Karpas-422 (cell line): ENCODE data around the gene TMEM269. TPM values are rescaled to one million over a fixed set of nuclear protein-coding genes. Genes with fewer than 3 reads are reported as not detected.

ENCODE experiments used
- DNase-seq: peaks from one replicate; pipeline ENCODE4 v3.0.0-alpha.2; 2015
- H2AFZ ChIP-seq: fragments of 200-600 bp; sonication (generic); 2 replicates; pipeline ENCODE4 v1.6.1; 2014; ENCODE audit warnings: antibody characterized with exemption, low read length, mixed read lengths
- H3K27ac ChIP-seq: fragments of 200-600 bp; sonication (generic); 2 replicates; pipeline ENCODE4 v1.5.1; 2014; ENCODE audit warnings: mild to moderate bottlenecking, low read length, moderate library complexity
- H3K27me3 ChIP-seq: fragments of 200-600 bp; sonication (generic); 2 replicates; pipeline ENCODE4 v1.6.1; 2014; ENCODE audit warnings: low read length, mixed read lengths
- H3K36me3 ChIP-seq: fragments of 200-600 bp; sonication (generic); 2 replicates; pipeline ENCODE4 v1.6.1; 2014; ENCODE audit warnings: low read length, mixed read lengths; ENCODE audit not compliant: insufficient read depth
- H3K4me1 ChIP-seq: fragments of 200-600 bp; sonication (generic); 2 replicates; pipeline ENCODE4 v1.6.1; 2014; ENCODE audit warnings: mild to moderate bottlenecking, low read length, mixed read lengths
- H3K4me2 ChIP-seq: fragments of 200-600 bp; sonication (generic); 2 replicates; pipeline ENCODE4 v1.6.1; 2014; ENCODE audit warnings: low read length, low read depth, mild to moderate bottlenecking; ENCODE audit not compliant: poor library complexity, severe bottlenecking
- H3K4me3 ChIP-seq: fragments of 200-600 bp; sonication (generic); 2 replicates; pipeline ENCODE4 v1.5.1; 2014; ENCODE audit warnings: mild to moderate bottlenecking, antibody characterized with exemption, low read length, mixed read lengths
- H3K79me2 ChIP-seq: fragments of 200-600 bp; sonication (generic); 2 replicates; pipeline ENCODE4 v1.6.1; 2014; ENCODE audit warnings: mild to moderate bottlenecking, low read length, mixed read lengths
- H3K9ac ChIP-seq: fragments of 200-600 bp; sonication (generic); 2 replicates; pipeline ENCODE4 v1.6.0; 2014; ENCODE audit warnings: low read length
- H3K9me2 ChIP-seq: fragments of 200-600 bp; sonication (generic), shearing (Covaris generic); replicated peaks from 2 replicates; pipeline ENCODE4 v1.6.0; 2014; ENCODE audit warnings: mild to moderate bottlenecking, low read length, moderate library complexity; ENCODE audit not compliant: insufficient read depth
- H3K9me3 ChIP-seq: fragments of 300-700, 200-600 bp; sonication (generic); 2 replicates; pipeline ENCODE4 v1.6.1; 2014; ENCODE audit warnings: low read length, mixed read lengths
- H4K20me1 ChIP-seq: fragments of 200-600 bp; sonication (generic); 2 replicates; pipeline ENCODE4 v1.6.1; 2014; ENCODE audit warnings: mild to moderate bottlenecking, antibody characterized with exemption, low read length, low read depth; ENCODE audit not compliant: insufficient read depth
- total RNA-seq: library from RNA; depleted of rRNA; stranded (reverse); fragments of >200 nt; shearing (Covaris generic); gene quantifications from 2 replicates; pipeline ENCODE4 v1.2.3, GENCODE V29; 2014; ENCODE audit warnings: low replicate concordance

Gene TMEM269
- total RNA-seq, 1 experiment from 2014 or later, result not detected

DNA sequence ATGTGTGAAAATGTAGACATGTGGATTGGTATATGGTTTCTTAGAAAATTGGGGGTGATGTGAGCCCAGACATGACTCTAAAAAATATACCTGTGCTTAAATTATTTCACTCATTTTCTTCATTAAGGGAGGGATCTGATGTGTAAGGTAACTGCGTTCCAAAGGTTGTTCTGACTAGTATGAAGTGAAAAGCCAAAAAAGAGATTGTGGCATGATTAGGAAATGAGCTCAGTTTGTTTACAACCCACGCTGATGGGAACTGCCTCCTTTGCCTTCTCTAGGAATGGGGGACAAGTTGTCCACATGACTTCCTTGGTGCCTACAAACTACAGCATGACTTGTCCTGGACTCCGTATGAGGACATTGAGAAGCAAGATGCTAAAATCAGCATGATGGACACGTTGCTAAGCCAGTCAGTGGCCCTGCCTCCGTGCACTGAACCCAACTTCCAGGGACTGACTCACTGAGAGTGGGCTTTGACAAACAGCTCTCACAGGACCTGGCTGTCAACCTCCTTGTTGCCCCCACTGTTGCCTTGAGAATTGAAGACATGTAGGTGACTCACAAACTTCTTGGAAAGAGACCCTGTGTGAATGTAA lies 9.8 kb upstream of the TMEM269 start:
- H3K9me2 ChIP-seq, result no peaks in the 10 kb centered on the region
- H3K27me3 ChIP-seq, result no peaks in the 10 kb centered on the region
- no peak for DNase-seq
- H3K4me2 ChIP-seq, result no peak overlapping the region
- no peak overlapping the region for H3K9ac ChIP-seq
- no peaks in the 10 kb centered on the region for H4K20me1 ChIP-seq
- H3K4me3 ChIP-seq, result no peak overlapping the region
- H3K9me3 ChIP-seq, result no peaks in the 10 kb centered on the region
- H3K79me2 ChIP-seq, result peaks cover 33% of the 10 kb centered on the region
- H3K27ac ChIP-seq, result no peak overlapping the region
- H3K36me3 ChIP-seq, result peaks cover 16% of the 10 kb centered on the region
- H3K4me1 ChIP-seq, result peaks cover 5% of the 10 kb centered on the region
- H2AFZ ChIP-seq, result no peak overlapping the region

DNA sequence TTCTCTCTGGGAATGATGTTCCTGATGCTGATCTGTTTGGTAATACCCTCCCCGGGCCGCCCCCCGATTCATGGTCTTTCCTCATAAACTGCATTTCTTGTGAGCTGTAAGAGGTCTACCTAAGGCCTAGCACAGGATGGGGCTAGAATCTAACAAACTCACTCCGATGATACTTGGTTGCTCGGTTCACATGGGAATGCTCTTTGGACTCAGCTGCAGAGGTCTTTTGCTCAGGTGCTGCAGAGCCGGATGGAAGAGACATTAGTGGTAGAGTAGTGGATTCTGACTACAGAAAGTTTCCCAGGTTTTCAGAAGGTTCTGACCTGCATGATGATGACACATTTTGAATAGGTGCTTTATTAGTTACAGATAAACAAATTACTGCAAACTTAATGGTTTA lies 8.3 kb upstream of the TMEM269 start:
- Histone ChIP-seq H3K27me3 (no peaks in the 10 kb centered on the region), H3K79me2 (peaks cover 18% of the 10 kb centered on the region), H3K9me3 (no peaks in the 10 kb centered on the region), H3K4me1 (no peaks in the 10 kb centered on the region), H3K4me3 (no peak overlapping the region), H3K9ac (no peak overlapping the region), H3K9me2 (no peaks in the 10 kb centered on the region), H2AFZ (no peak overlapping the region), H3K4me2 (no peak overlapping the region), H4K20me1 (no peaks in the 10 kb centered on the region), H3K36me3 (peaks cover 20% of the 10 kb centered on the region), H3K27ac (no peak overlapping the region)
- no peak for DNase-seq

- Histone ChIP-seq H3K4me3 (no peak overlapping the region), H3K27me3 (no peaks in the 10 kb centered on the region), H3K27ac (no peak overlapping the region), H3K79me2 (peaks cover 5% of the 10 kb centered on the region), H4K20me1 (no peaks in the 10 kb centered on the region), H3K9me3 (no peaks in the 10 kb centered on the region), H3K9ac (no peak overlapping the region), H2AFZ (no peak overlapping the region), H3K36me3 (peaks cover 20% of the 10 kb centered on the region), H3K4me1 (no peaks in the 10 kb centered on the region), H3K4me2 (no peak overlapping the region), H3K9me2 (no peaks in the 10 kb centered on the region)
- peak; percentile 80 for DNase-seq
Measured at GRCh38 chr1:42777852-42778251, 6.9 kb upstream of the TMEM269 start.

DNA sequence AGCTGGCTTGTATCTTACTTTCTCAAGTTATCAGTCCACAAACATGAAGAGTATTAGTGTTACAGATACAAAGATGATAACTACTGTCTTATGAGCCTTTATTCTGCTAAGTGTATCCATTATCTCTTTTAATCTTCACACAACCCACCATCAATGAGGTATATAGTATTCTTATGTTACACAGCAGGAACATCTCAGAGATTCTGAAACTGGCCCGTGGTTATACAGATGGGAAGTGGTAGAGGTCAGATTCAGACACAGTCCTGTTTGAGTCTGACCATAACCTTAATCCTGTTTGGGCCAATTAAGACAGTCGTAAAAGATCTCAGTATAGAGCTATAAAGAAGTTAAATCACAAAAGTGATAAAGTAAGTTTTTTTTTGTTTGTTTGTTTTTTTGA lies 5.1 kb upstream of the TMEM269 start:
- no peaks in the 10 kb centered on the region for H3K9me3 ChIP-seq
- no peak for DNase-seq
- no peaks in the 10 kb centered on the region for H3K27me3 ChIP-seq
- no peaks in the 10 kb centered on the region for H3K9me2 ChIP-seq
- no peak overlapping the region for H2AFZ ChIP-seq
- H3K9ac ChIP-seq, result no peak overlapping the region
- no peaks in the 10 kb centered on the region for H3K4me1 ChIP-seq
- no peak overlapping the region for H3K4me2 ChIP-seq
- H3K36me3 ChIP-seq, result peaks cover 17% of the 10 kb centered on the region
- no peaks in the 10 kb centered on the region for H4K20me1 ChIP-seq
- H3K27ac ChIP-seq, result no peak overlapping the region
- no peak overlapping the region for H3K4me3 ChIP-seq
- no peaks in the 10 kb centered on the region; the same call in 1 of the 2 replicates for H3K79me2 ChIP-seq

DNA sequence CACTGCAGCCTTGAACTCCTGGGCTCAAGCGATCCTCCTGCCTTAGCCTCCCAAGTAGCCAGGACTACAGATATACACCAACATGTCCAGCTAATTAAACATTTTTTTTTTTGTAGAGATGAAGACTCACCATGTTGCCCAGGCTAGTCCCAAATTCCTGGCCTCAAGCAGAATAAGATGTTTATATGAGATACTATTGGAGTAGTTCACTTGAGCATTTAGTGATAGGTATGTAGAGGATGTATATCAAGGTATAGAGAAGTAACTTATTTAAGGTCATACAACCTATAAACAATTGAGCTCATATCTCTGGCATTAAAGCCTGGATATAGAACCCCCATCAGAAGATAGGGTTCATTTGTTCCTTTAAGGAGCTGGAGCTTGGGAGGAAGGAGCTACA lies 4.6 kb upstream of the TMEM269 start:
- no peak overlapping the region for H3K27ac ChIP-seq
- H3K9me3 ChIP-seq, result no peaks in the 10 kb centered on the region
- no peaks in the 10 kb centered on the region for H3K4me1 ChIP-seq
- H4K20me1 ChIP-seq, result no peaks in the 10 kb centered on the region
- no peaks in the 10 kb centered on the region; the same call in 1 of the 2 replicates for H3K79me2 ChIP-seq
- no peak overlapping the region for H3K4me3 ChIP-seq
- no peak overlapping the region for H3K4me2 ChIP-seq
- H3K36me3 ChIP-seq, result peaks cover 15% of the 10 kb centered on the region
- H2AFZ ChIP-seq, result no peak overlapping the region
- H3K27me3 ChIP-seq, result no peaks in the 10 kb centered on the region
- no peak overlapping the region for H3K9ac ChIP-seq
- no peaks in the 10 kb centered on the region for H3K9me2 ChIP-seq
- DNase-seq, result no peak

DNA sequence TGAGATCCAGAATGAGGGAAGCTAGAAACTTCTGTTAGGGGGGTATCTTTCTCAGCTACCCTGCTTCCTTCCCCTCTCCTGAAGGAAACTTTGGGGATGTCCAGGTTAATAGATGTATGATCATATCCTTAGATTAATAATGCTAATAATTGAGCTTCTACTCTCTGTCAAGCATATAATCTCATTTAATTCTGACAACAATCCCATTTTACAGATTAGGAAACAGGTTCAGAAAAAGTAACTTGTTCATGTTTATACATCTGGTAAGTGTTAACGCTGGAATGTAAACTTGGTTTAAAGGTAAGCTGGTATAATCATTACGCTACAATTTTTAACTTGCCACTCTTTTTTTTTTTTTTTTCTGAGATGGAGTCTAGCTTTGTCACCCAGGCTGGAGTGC lies 1.7 kb upstream of the TMEM269 start:
- Histone ChIP-seq H3K4me2 (no peak overlapping the region), H3K27me3 (no peaks in the 10 kb centered on the region), H4K20me1 (no peaks in the 10 kb centered on the region), H3K4me1 (no peaks in the 10 kb centered on the region), H3K9ac (no peak overlapping the region), H3K4me3 (no peak overlapping the region), H3K9me3 (no peaks in the 10 kb centered on the region), H3K79me2 (no peaks in the 10 kb centered on the region; the same call in 1 of the 2 replicates), H3K9me2 (no peaks in the 10 kb centered on the region), H3K36me3 (peaks cover 9% of the 10 kb centered on the region), H2AFZ (no peak overlapping the region), H3K27ac (no peak overlapping the region)
- DNase-seq, result no peak

DNA sequence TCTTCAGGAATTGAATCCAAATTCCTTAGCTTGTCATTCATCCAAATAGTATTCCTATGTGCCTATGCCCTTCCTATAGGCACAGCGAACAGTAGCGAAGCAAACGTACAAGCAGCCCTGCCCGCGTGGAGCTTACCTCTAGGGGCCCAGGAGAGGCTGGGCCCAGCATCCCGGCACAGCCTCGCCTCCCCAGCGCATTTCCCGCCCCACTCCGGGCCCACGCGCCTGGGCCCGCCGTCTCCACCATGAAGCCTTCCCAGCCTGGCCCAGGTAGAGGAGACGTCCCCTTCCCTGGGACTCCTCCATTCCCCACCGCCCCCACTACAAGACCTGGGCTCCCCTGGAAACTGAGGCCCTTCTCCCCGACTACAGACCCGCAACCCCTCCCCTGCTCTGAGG lies 245 bp upstream of the TMEM269 start:
- H3K9ac ChIP-seq, result no peak overlapping the region
- no peak overlapping the region for H3K4me2 ChIP-seq
- H3K4me3 ChIP-seq, result no peak overlapping the region
- H3K79me2 ChIP-seq, result no peaks in the 10 kb centered on the region
- no peaks in the 10 kb centered on the region for H3K4me1 ChIP-seq
- H3K9me2 ChIP-seq, result no peaks in the 10 kb centered on the region
- DNase-seq, result no peak
- no peaks in the 10 kb centered on the region for H4K20me1 ChIP-seq
- H3K27me3 ChIP-seq, result no peaks in the 10 kb centered on the region
- peaks cover 4% of the 10 kb centered on the region; the same call in 1 of the 2 replicates for H3K36me3 ChIP-seq
- H3K27ac ChIP-seq, result no peak overlapping the region
- H3K9me3 ChIP-seq, result no peaks in the 10 kb centered on the region
- H2AFZ ChIP-seq, result no peak overlapping the region

- no peak for DNase-seq
- no peaks in the 10 kb centered on the region for H3K27me3 ChIP-seq
- H3K9ac ChIP-seq, result no peak overlapping the region
- no peaks in the 10 kb centered on the region for H3K9me3 ChIP-seq
- no peaks in the 10 kb centered on the region for H3K36me3 ChIP-seq
- H3K79me2 ChIP-seq, result no peaks in the 10 kb centered on the region
- no peak overlapping the region for H3K4me3 ChIP-seq
- H4K20me1 ChIP-seq, result no peaks in the 10 kb centered on the region
- H2AFZ ChIP-seq, result no peak overlapping the region
- H3K4me1 ChIP-seq, result no peaks in the 10 kb centered on the region
- H3K27ac ChIP-seq, result no peak overlapping the region
- H3K4me2 ChIP-seq, result no peak overlapping the region
- no peaks in the 10 kb centered on the region for H3K9me2 ChIP-seq
Measured at GRCh38 chr1:42786097-42786496, 1.3 kb downstream of the TMEM269 start.
